SW 1271 (cell line): ENCODE data around the gene GRK1.

Source experiments
- DNase-seq, 2 experiments: peaks; one replicate each; lab custom pipeline; 2025; lab: John Stamatoyannopoulos, UW

The GRK1 gene

DNA sequence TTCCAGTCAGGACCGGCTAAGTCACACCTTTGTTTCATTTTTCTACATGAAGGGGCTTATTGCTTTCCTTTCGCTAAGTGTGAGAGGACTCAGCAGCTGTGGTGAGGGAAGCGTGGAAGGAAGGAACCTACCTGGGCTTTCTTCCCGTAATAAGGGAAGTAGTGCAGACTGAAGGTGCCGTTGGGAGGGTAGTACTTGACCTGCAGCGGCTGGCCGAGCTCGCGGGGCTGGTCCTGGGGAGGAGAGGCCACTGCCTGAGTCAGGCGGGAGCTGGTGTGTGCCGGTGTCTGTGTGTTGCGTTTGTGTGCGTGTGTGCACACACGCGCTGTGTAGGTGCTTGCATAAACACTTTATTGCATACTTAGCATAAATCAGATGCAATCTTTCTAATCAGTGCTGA is 16.7 kb upstream of the GRK1 start:
- no peak for DNase-seq

DNA sequence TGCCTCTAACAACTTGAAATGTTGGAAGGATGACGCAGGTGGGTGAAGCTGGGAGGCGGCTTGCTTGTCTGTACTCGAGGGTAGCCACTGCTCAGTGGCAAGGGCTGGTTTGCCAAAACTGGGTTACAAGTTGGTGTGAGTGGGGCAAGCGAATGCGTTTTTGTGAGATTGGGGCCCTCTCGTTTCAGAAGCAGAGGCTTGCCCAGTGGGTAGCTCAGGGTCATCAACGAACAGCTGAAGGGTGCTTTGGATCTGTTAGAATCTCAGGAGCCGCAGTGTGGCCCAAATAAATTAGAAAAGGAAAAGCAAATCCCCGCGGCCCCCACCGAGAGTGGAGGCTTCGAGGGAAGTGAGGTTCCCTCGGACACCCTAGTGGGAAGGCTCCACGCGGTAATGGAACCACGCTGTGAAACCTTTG is 16.3 kb upstream of the GRK1 start:
- DNase-seq: no peak

- DNase-seq: no peak
These were observed 15.3 kb upstream of the GRK1 start for GRCh38 chr13:113651511-113652403.

GRCh38 chr13:113652404-113653263 is 14.4 kb upstream of the GRK1 start:
- DNase-seq: no peak

- DNase-seq: no peak
These were observed 13.5 kb upstream of the GRK1 start for GRCh38 chr13:113653264-113654174.

DNA sequence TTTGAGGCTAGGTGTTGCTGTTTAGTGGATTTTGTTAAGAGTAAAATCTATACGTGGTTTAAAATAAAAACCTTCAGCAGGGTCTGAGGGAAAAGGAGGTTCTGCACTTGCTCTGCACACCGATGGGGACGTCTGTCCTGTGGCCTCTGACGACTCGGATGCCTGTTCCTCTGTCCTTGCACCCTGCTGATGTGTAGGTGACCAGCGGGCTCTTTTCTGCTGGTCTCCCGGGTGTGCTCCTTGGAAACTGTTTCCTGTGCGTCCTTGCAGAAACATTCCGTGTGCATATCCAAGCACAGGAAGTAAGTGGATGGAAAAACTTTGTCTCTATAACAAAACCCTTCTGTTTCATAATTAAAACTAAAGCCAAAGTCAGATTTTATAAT is 12.9 kb upstream of the GRK1 start:
- DNase-seq: no peak

- no peak for DNase-seq
These were observed 12.3 kb upstream of the GRK1 start for GRCh38 chr13:113654591-113655345.

- no peak for DNase-seq
These were observed 11.5 kb upstream of the GRK1 start for GRCh38 chr13:113655346-113656002.

DNA sequence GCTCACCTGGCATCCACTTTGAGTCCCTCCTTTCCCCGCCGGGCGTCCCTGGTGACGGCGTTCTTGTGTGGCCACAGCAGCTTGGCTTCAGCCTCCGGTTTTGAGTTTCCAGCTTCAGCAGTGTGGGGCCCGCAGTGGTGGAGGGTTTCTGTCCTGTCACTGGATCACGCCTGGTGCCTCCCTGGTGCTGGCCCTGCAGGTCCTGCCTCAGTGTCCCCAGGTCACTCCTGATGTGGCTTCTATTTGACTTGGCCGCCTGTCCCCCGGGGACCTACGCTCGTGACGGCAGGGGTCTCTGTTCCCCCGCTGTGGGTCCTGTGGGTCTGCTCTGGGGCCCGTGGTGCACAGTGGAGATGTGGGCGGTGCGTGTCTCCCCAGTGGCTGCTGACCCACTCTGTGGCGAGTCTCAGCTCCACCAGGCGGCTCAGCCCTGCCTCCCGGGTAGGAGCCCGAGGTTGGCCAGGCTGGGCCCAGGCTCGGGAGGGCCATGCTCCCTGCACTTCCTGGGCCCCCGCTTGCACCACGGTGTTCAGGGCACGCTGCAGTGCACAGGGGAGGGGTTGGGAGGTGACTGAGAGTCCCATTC is 10.9 kb upstream of the GRK1 start:
- no peak for DNase-seq

GRCh38 chr13:113656831-113657671 is 10.0 kb upstream of the GRK1 start:
- no peak for DNase-seq

DNA sequence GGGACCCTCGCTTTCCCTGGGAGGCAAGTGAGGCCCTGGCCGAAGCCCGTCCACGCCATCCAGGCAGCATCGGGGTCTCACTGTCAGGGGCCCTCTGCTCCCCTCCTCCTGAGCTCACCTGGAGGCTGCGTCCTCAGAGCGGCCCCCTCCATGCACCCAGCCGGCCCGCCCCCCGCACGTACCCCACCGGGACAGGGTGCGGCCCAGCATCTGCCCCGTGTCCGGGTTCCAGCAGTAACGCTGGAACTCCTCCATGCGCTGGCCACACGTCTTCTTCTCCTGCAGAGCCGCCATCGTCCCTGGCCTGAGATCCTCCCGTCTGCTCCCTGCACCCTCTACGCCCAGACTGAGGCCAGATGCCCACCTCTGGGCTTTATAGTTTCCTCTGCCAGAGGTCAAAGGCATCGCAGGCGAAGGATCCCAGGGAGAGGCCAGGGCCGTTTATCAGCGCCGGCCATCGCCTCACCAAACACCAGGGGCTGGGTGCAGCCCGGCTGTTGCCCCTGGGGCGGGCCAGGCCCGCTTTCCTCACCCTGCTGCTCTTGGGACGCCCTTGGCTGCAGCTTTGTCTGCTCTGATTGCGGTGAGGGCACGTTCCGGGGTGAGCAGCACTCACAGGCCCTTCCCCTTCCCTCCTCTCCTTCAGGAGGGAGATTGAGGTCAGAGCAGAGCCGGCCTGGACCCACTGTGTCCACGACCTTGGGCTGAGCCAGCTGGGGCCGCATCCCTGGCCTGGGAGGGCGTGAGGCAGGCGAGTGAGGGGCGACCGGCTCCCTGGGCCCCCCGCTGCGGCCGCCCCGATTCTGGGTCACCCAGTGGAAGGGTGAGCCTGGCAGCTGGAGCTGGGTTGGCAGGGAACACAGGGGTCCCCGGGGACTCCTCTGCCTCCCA is 8.9 kb upstream of the GRK1 start, which contains the start of gene ATP4B:
TSS of gene ATP4B (minus strand) at position 348 of the 891 bp plus-strand sequence. CDS start at position 294, 54 bp downstream.
- no peak for DNase-seq

GRCh38 chr13:113658836-113659235 is 8.2 kb upstream of the GRK1 start:
- DNase-seq: no peak

- no peak for DNase-seq
These were observed 7.7 kb upstream of the GRK1 start for GRCh38 chr13:113659337-113659736.

DNA sequence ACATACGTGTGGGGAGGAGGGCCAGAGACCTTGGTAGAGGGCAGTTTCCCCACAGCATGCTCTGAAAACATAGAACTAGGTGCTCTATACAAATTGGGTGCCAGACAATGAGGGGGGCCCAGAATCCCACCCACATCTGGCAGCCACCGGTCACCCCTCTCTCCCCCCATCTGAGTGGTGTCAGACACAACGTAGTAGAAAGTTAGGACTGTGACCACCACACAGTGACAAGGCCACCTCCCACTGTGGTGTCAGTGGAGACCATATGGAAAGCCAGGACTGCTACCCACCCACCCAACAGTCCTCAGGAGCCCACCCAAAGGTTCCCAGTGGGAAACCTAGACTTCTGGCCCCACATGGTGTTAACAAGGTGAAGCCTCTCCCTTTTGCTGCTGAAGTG is 7.0 kb upstream of the GRK1 start:
- no peak for DNase-seq

DNA sequence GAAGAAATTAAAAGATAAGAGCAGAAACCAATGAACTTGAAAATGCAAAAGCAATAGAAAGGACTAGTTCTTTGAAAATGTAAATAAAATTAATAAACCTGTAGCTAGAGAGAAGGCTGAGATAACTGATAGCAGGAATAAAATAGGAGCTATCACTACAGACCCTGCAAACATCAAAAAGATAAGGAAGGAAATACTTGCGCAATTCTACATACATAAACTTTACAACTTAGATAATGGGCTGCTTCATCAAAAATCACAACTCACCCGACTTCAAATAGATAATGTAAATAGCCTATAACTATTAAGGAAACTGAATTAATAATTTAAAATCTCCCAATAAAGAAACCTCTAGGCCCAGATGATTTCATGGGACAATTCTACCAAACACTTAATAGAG is 5.5 kb upstream of the GRK1 start:
- DNase-seq: no peak

- no peak for DNase-seq
These were observed 3.1 kb upstream of the GRK1 start for GRCh38 chr13:113663934-113664333.

GRCh38 chr13:113664751-113665596 is 2.0 kb upstream of the GRK1 start:
- DNase-seq: no peak
